ENCODE measurements around the gene GLOD4.
A peak's percentile ranks its signal among the peaks of the same experiment; 100 is the strongest.
"Not testable (repeated sequence)": the region's sequence is repeated elsewhere in the genome, so short reads cannot be mapped to it uniquely, and the experiment has no call there.

GLOD4 gene

GRCh38 chr17:781805-782731 is at the start of gene GLOD4, which contains the start of gene MRM3:
Gene GLOD4 (minus strand): TSS chr17:782280. CDS start chr17:782255, 25 bp downstream.
Gene MRM3 (plus strand): TSS chr17:782353. CDS start chr17:782379, 26 bp downstream.
- DNase-seq = peak; percentile 81 to 89

- no peak for DNase-seq
Measured at GRCh38 chr17:830950-831349, 48.9 kb upstream of the GLOD4 start.

GRCh38 chr17:830381-830780 is 48.3 kb upstream of the GLOD4 start:
- DNase-seq = no peak

- not testable (repeated sequence) for DNase-seq
Measured at GRCh38 chr17:829614-830013, 47.5 kb upstream of the GLOD4 start.

GRCh38 chr17:828761-829160 is 46.7 kb upstream of the GLOD4 start:
- no peak for DNase-seq

- no peak for DNase-seq
Measured at GRCh38 chr17:826778-827177, 44.7 kb upstream of the GLOD4 start.

- DNase-seq = no peak
Measured at GRCh38 chr17:825216-825615, 43.1 kb upstream of the GLOD4 start.

GRCh38 chr17:824378-824777 is 42.3 kb upstream of the GLOD4 start:
- DNase-seq = no peak

GRCh38 chr17:823501-823902 is 41.4 kb upstream of the GLOD4 start:
- DNase-seq = no peak

- no peak for DNase-seq
Measured at GRCh38 chr17:819251-819650, 37.2 kb upstream of the GLOD4 start.

- DNase-seq = no peak
Measured at GRCh38 chr17:814371-814770, 32.3 kb upstream of the GLOD4 start.

- no peak for DNase-seq
Measured at GRCh38 chr17:812638-813204, 30.6 kb upstream of the GLOD4 start.

- DNase-seq = peak; percentile 15 to 16
Measured at GRCh38 chr17:811051-811784, 29.1 kb upstream of the GLOD4 start.

GRCh38 chr17:807523-808294 is 25.6 kb upstream of the GLOD4 start:
- DNase-seq = no peak

GRCh38 chr17:806781-807522 is 24.9 kb upstream of the GLOD4 start:
- no peak for DNase-seq

GRCh38 chr17:806346-806745 is 24.3 kb upstream of the GLOD4 start:
- no peak for DNase-seq

- not testable (repeated sequence) for DNase-seq
Measured at GRCh38 chr17:805886-806285, 23.8 kb upstream of the GLOD4 start.

- peak in 1 of 2 experiments; percentile 35 for DNase-seq
Measured at GRCh38 chr17:804541-805435, 22.7 kb upstream of the GLOD4 start.

- no peak for DNase-seq
Measured at GRCh38 chr17:802901-803881, 21.1 kb upstream of the GLOD4 start.

- no peak for DNase-seq
Measured at GRCh38 chr17:802481-802880, 20.4 kb upstream of the GLOD4 start.
